K562 (cell line): ENCODE measurements around the gene RNF26. TPM values are rescaled to one million over a fixed set of nuclear protein-coding genes. Genes with fewer than 3 reads are reported as not detected.

Experiments used
- ASH1L ChIP-seq: fragments of 450-650 bp; IDR thresholded peaks from 2 replicates; pipeline ENCODE4 v1.6.1; 2018; ENCODE audit warnings: borderline replicate concordance, mild to moderate bottlenecking, low read depth; ENCODE audit not compliant: partially characterized antibody
- BMI1 ChIP-seq: fragments of 150-350 bp; IDR thresholded peaks from 2 replicates; pipeline ENCODE4 v1.6.1; 2014; ENCODE audit warnings: low read length
- CHD7 ChIP-seq: fragments of 200-600 bp; sonication (generic); IDR thresholded peaks from one replicate; pipeline ENCODE4 v1.6.1; 2012; ENCODE audit warnings: mild to moderate bottlenecking, low read depth, low read length, inconsistent platforms
- CREBBP ChIP-seq: IDR thresholded peaks from one replicate; pipeline ENCODE4 v1.6.1; 2012; ENCODE audit warnings: low read depth, mild to moderate bottlenecking, control low read depth, inconsistent platforms, low read length
- EGR1 ChIP-seq: fragments of 450-650 bp; conservative IDR thresholded peaks from 2 replicates; pipeline ENCODE4 v1.6.1; 2017; ENCODE audit warnings: mild to moderate bottlenecking
- FOXP1 ChIP-seq: sonication (generic); formaldehyde crosslinking; IDR thresholded peaks from 2 replicates; pipeline ENCODE4 v1.8.0; 2022; ENCODE audit warnings: mild to moderate bottlenecking, missing genetic modification reagents
- HMBOX1 ChIP-seq: sonication (generic); IDR thresholded peaks from 2 replicates; pipeline ENCODE4 v1.6.1; 2016
- HNRNPK ChIP-seq: fragments of 200-400 bp; formaldehyde crosslinking; IDR thresholded peaks from one replicate; pipeline ENCODE4 v1.6.1; 2018; ENCODE audit warnings: mild to moderate bottlenecking, low read depth, low read length; ENCODE audit not compliant: poor library complexity, severe bottlenecking
- HSF4 ChIP-seq: fragments of 250-450 bp; sonication (Bioruptor Pico); IDR thresholded peaks from 2 replicates; pipeline ENCODE4 v2.1.2; 2022; ENCODE audit warnings: mild to moderate bottlenecking, moderate library complexity, borderline replicate concordance
- LARP7 ChIP-seq: fragments of 450-650 bp; IDR thresholded peaks from 2 replicates; pipeline ENCODE4 v1.6.1; 2016
- MAFK ChIP-seq: IDR thresholded peaks from 2 replicates; pipeline ENCODE4 v1.6.1; 2011; ENCODE audit warnings: low read length, improper control_type of control experiment
- NONO ChIP-seq, 2 experiments: fragments of 200-400 bp in 1 of 2; fragments of 450-650 bp in 1 of 2; formaldehyde crosslinking in 1 of 2; IDR thresholded peaks; 2 replicates each; pipeline ENCODE4 v1.6.1; 2017; ENCODE audit warnings: low read depth in 2 of 2, mild to moderate bottlenecking in 2 of 2, moderate library complexity in 2 of 2, low read length in 1 of 2
- SMARCA5 ChIP-seq: fragments of 450-650 bp; IDR thresholded peaks from 2 replicates; pipeline ENCODE4 v1.6.1; 2016
- TEAD2 ChIP-seq: fragments of 450-650 bp; IDR thresholded peaks from 2 replicates; pipeline ENCODE4 v1.6.1; 2016; ENCODE audit warnings: missing genetic modification characterization, control low read depth, missing compliant biosample characterization
- U2AF2 ChIP-seq: fragments of 200-400 bp; formaldehyde crosslinking; optimal IDR thresholded peaks from 2 replicates; pipeline ENCODE3; 2017; ENCODE audit warnings: low read depth, mild to moderate bottlenecking, low read length
- ZEB2 ChIP-seq: fragments of 450-650 bp; IDR thresholded peaks from 2 replicates; pipeline ENCODE4 v1.6.1; 2016
- ZNF551 ChIP-seq: fragments of 250-450 bp; sonication (Bioruptor Pico); IDR thresholded peaks from 2 replicates; pipeline ENCODE4 v1.5.0; 2021; ENCODE audit warnings: mild to moderate bottlenecking, moderate library complexity
- ZNF561 ChIP-seq: fragments of 450-650 bp; formaldehyde crosslinking; conservative IDR thresholded peaks from 2 replicates; pipeline ENCODE4 v1.4.0; 2020; ENCODE audit warnings: mild to moderate bottlenecking, moderate library complexity
- polyA plus RNA-seq, 8 experiments: library from polyadenylated mRNA; depleted of rRNA in 4 of 8; stranded (reverse) in 5 of 8; unstranded in 3 of 8; fragments of >200 nt; fragmentation: Nextera tagmentation in 2 of 8; fragmentation: Illumina TruSeq in 1 of 8; extraction: Ambion mirVana in 2 of 8; extraction: Trizol in 1 of 8; gene quantifications; 2 replicates each; pipeline versions ENCODE4 v1.2.1 to v1.2.3, GENCODE V29; 2011 to 2014; ENCODE audit warnings: inconsistent platforms in 1 of 8, missing spikeins in 1 of 8
- total RNA-seq, 7 experiments: library from RNA; depleted of rRNA in 6 of 7; stranded (reverse); fragments of >200 nt in 6 of 7; fragmentation: Illumina TruSeq in 2 of 7; extraction: Trizol in 2 of 7; gene quantifications; 2 replicates each; pipeline versions ENCODE4 v1.2.1 to v1.2.3, GENCODE V29; 2011 to 2021; ENCODE audit warnings: low replicate concordance in 1 of 7

RNF26 gene
- total and polyA plus RNA-seq, 9 of the 15 experiments (the other 6 are each of a cell fraction or from before 2014, with no cell fraction given), result 5.3 to 53.6 (median 12.7) TPM

GRCh38 chr11:119356349-119357031, 22.2 kb downstream of the RNF26 start (continued):
- no peak for TF ChIP-seq NONO (IDR thresholded peaks at IDR 0.05; ENCODE audit: low read depth in 2 of 2, low read length in 1 of 2)
- no peak for TF ChIP-seq ASH1L
- TF ChIP-seq U2AF2, result no peak
- TF ChIP-seq ZEB2, result no peak
- no peak for TF ChIP-seq ZNF561 (CRISPR knock-in tag)
- no peak for TF ChIP-seq HMBOX1
- TF ChIP-seq EGR1, result no peak
- TF ChIP-seq CHD7, result no peak
- TF ChIP-seq SMARCA5, result no peak
- TF ChIP-seq HSF4, result no peak
- no peak for TF ChIP-seq HNRNPK
- TF ChIP-seq TEAD2, result no peak
- no peak for TF ChIP-seq MAFK
- TF ChIP-seq LARP7, result no peak
- TF ChIP-seq FOXP1 (CRISPR knock-in tag), result 0 out of 2 replicates have a peak, but pooled peaks have one; percentile 28
- no peak for TF ChIP-seq ZNF551 (CRISPR knock-in tag)
- no peak for TF ChIP-seq BMI1
- TF ChIP-seq CREBBP, result no peak
